ENCODE results near the gene ANKRD63.

Gene ANKRD63

GRCh38 chr15:40239693-40240618 lies 42.9 kb downstream of the ANKRD63 start:
- DNase-seq: no peak

- DNase-seq: no peak
Measured at GRCh38 chr15:40239404-40239692, 43.5 kb downstream of the ANKRD63 start.

DNA sequence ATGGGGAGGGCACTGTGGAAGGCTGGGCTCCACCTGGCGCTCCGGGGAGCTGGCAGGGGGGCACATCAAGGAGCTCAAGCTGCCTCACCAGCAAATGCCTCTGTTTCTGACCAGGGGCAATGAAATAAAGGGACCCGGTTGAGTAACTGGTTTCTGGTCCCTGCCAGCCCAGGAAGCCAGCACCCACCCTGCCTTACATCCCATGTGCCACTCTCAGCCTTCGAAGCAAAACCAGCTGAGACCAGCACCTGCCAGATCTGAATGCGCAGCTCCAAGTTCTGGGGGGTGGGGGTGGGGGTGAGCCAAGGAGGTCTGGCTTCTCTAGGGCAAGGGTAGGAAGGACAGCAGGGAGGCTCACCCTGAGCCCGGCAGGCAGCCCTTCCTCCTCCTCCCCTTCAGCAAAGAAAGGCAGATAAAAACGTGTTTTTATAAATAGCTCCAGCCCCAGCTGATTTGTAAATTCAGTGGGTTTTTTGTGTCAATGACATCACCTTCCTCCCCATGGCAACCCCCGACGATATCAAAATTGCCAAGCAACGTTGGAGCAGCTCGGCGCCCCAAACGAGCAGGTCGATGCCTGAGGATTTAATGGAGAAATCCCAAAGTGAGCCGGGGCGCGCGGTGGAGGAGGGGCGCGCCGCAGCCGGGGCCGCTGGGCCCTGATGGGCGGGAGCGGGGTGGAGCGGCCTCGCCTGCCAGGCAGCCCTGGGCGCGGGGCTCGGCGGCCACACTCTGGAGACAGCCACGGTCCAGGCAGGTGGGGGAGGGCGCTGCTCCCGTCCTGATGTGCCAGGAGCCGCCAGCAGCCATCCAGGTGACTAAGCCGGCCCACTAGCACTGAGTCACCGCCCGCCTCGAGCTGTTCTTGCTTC lies 44.1 kb downstream of the ANKRD63 start, which contains the start of gene PAK6:
PAK6 (plus strand) TSS at position 532 of the 872 bp plus-strand sequence. CDS start 25,723 bp downstream, outside the sequence.
- DNase-seq: no peak

- DNase-seq: peak; percentile 33 to 44
Measured at GRCh38 chr15:40235201-40235885, 47.5 kb downstream of the ANKRD63 start.

GRCh38 chr15:40234783-40235182 lies 48.1 kb downstream of the ANKRD63 start:
- peak in 1 of 2 experiments; percentile 21 for DNase-seq

- DNase-seq: no peak
Measured at GRCh38 chr15:40233727-40234577, 48.9 kb downstream of the ANKRD63 start.

DNA sequence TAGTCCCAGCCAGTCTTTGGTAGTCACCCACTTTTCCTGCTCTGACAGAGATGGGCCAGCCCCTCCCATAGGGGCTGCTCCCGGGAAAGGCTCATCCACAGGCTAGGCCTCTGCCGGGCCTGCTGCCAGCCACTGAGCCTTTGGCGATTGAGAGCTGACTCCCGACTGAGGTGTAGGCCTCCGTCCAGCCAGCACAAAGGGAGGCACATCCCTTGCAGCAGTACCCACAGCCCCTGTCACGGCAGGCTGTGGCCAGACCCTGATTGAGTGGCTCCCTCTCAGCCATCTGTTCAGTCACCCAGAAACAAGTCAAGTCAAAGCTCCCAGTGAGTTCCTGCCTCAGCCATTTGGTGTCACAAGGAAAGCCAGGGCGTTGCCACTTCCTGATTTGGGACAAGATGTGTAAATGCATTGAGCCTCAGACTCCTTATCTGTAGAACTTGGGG lies 50.2 kb downstream of the ANKRD63 start:
- DNase-seq: no peak
